CD4-positive, alpha-beta memory T cell (primary cell): ENCODE measurements around the gene IFIT5. TPM values are rescaled to one million over a fixed set of nuclear protein-coding genes. Genes with fewer than 3 reads are reported as not detected.

ENCODE experiments used
- CTCF ChIA-PET: fragments of 350-600 bp; sonication (Branson Sonifier 250); formaldehyde crosslinking; loops from one replicate; lab custom pipeline; 2021; ENCODE audit warnings: inconsistent platforms; ENCODE audit not compliant: partially characterized antibody; lab: Charles Lee
- POLR2A ChIA-PET: fragments of 350-600 bp; sonication (Branson Sonifier 250); formaldehyde crosslinking; loops from one replicate; lab custom pipeline; 2021; ENCODE audit not compliant: partially characterized antibody; lab: Charles Lee
- DNase-seq, 5 donors: peaks; one replicate each; pipeline versions ENCODE4 v3.0.0 to v3.0.0-alpha.2; 2020 to 2022; ENCODE audit warnings: mixed read lengths in 1 of 5
- H3K27ac ChIP-seq: one replicate; pipeline ENCODE4 v1.7.0; 2013; ENCODE audit warnings: low read depth, low read length
- H3K27me3 ChIP-seq: 2 replicates; pipeline ENCODE4 v1.7.0; 2013; ENCODE audit warnings: mild to moderate bottlenecking, low read length, moderate library complexity; ENCODE audit not compliant: insufficient read depth
- H3K36me3 ChIP-seq: 2 replicates; pipeline ENCODE4 v1.7.0; 2013; ENCODE audit warnings: mild to moderate bottlenecking, low read length, moderate library complexity; ENCODE audit not compliant: insufficient read depth
- H3K4me1 ChIP-seq: 2 replicates; pipeline ENCODE4 v1.7.0; 2013; ENCODE audit warnings: mild to moderate bottlenecking, low read length, moderate library complexity; ENCODE audit not compliant: insufficient read depth
- H3K4me3 ChIP-seq, 2 donors: one replicate each; pipeline ENCODE4 v1.7.0; 2013; ENCODE audit warnings: low read length in 2 of 2, mild to moderate bottlenecking in 1 of 2
- H3K9me3 ChIP-seq, 2 donors: one replicate each; pipeline ENCODE4 v1.7.0; 2013; ENCODE audit warnings: low read length in 2 of 2, control low read depth in 1 of 2; ENCODE audit not compliant: control insufficient read depth in 1 of 2
- H3K27ac Mint-ChIP-seq, 7 donors: one replicate each; pipeline ENCODE4 v1.8.0; 2020 to 2021; ENCODE audit warnings: mixed read lengths in 7 of 7, mild to moderate bottlenecking in 6 of 7, inconsistent platforms in 3 of 7, moderate library complexity in 3 of 7
- H3K27me3 Mint-ChIP-seq, 2 donors: one replicate each; pipeline ENCODE4 v1.8.0; 2020 to 2021; ENCODE audit warnings: mixed read lengths in 2 of 2
- H3K36me3 Mint-ChIP-seq, 2 donors: one replicate each; pipeline ENCODE4 v1.8.0; 2020 to 2021; ENCODE audit warnings: mixed read lengths in 2 of 2, inconsistent platforms in 1 of 2, mild to moderate bottlenecking in 1 of 2
- H3K4me1 Mint-ChIP-seq, 4 donors: one replicate each; pipeline ENCODE4 v1.8.0; 2020 to 2021; ENCODE audit warnings: mixed read lengths in 4 of 4, mild to moderate bottlenecking in 1 of 4
- H3K4me3 Mint-ChIP-seq, 8 donors: one replicate each; pipeline ENCODE4 v1.8.0; 2020 to 2021; ENCODE audit warnings: mixed read lengths in 8 of 8, mild to moderate bottlenecking in 7 of 8, moderate library complexity in 6 of 8, inconsistent platforms in 3 of 8
- H3K9me3 Mint-ChIP-seq, 8 donors: one replicate each; pipeline ENCODE4 v1.8.0; 2020 to 2021; ENCODE audit warnings: mixed read lengths in 8 of 8, mild to moderate bottlenecking in 5 of 8, inconsistent platforms in 3 of 8, moderate library complexity in 1 of 8
- intact Hi-C: fragments of 100-400 bp; cut with micrococcal nuclease; formaldehyde crosslinking; loops from one replicate; pipeline ENCODE4 v1.15.1; 2023
- polyA plus RNA-seq, 2 donors: library from polyadenylated mRNA; unstranded; fragments of 300-500 nt; fragmentation: Illumina TruSeq; gene quantifications; one replicate each; pipeline ENCODE4 v1.2.3, GENCODE V29; 2021
- total RNA-seq, 2 experiments: library from RNA; stranded (reverse); gene quantifications; one replicate each; pipeline ENCODE4 v1.2.3, GENCODE V29; 2021

IFIT5 gene
- total and polyA plus RNA-seq, 4 experiments from 2014 or later: 12.2 to 25.6 (median 19.1) TPM

DNA sequence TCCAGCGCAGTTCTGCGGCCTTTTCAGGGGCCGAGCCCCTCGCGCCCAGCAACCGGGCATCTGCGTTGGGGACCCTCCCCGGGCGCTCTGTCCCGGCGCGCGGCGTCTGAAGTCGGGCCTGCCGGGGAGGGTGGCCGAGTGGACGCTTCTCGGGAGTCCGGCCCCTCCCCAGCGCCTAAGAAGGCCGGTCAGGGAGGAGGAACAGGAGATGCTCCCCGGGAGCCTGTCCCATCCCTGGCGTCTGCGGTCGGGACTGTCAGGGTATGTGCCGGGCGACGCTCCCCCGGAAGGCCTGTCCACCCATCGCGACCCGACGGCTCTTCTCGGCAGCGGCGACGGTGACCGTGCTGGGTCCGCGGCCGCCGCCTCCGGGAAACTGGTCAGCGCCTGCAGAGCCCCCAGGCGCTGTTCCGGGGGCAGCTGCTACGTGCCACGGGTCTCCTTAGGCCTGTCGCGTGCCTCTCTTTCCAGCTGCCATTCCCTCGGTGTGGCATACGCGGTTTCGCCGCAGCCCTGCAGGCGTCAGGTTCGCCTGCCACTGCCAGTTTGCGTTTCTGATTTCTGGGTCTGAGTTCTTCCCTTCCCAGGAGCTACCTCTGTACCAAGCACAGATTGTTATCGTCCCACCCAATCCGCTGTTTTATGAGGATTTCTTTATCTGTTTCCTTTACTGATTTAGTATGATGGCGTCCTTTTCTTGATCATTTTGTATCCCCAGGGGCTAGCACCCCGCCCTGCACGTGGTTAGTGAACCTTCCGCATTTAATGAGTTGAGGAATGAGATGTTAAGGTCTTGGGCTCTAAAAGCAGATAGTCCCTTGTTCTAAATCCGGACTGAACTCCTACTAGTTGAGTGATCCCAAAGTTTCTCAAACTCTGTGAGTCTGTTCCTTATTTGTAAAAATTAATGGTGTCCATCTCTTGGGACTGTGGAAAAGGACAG lies 782 bp downstream of the IFIT5 start:
- intact Hi-C loops: loop anchor here (1.0 to 10.0 kb wide), 9 partner anchors 11 to 1600 kb away; partner anchors contain the start of genes ATAD1, FAS, IFIT1 and KIF20B
- POLR2A ChIA-PET: interaction anchor here (0.9 to 6.3 kb wide), 14 partner anchors 9 to 424 kb away, joined by 3 to 59 read pairs (median 6); partner anchors contain the start of genes FAS, IFIT1, IFIT2 and IFIT3
- no peaks in the 10 kb centered on the region for H3K27me3 Mint-ChIP-seq
- peaks cover 7% of the 10 kb centered on the region for H3K36me3 ChIP-seq
- H3K9me3 ChIP-seq: no peaks in the 10 kb centered on the region
- peak overlapping the region; percentile 93 to 96 (median 94) for H3K4me3 Mint-ChIP-seq
- peak overlapping the region; percentile 94 for H3K4me3 ChIP-seq
- H3K27ac Mint-ChIP-seq: peak overlapping the region; percentile 98 to 99 (median 98)
- H3K27me3 ChIP-seq: no peaks in the 10 kb centered on the region
- H3K4me1 Mint-ChIP-seq: peaks cover 44 to 83% (median 60%) of the 10 kb centered on the region in 4 donors
- peak; percentile 52 to 62 (median 57) for DNase-seq
- CTCF ChIA-PET: interaction anchor here (0.9 to 3.8 kb wide), 5 partner anchors 14 to 164 kb away, joined by 4 to 27 read pairs (median 7); partner anchors contain the start of genes IFIT1, IFIT2 and LIPA
- H3K27ac ChIP-seq: peak overlapping the region; percentile 91
- H3K9me3 Mint-ChIP-seq: peaks cover 0 to 3% (median 0%) of the 10 kb centered on the region in 8 donors
- peaks cover 4 to 33% of the 10 kb centered on the region in 2 donors for H3K36me3 Mint-ChIP-seq
- H3K4me1 ChIP-seq: peaks cover 63% of the 10 kb centered on the region

GRCh38 chr10:89416465-89416864 lies 2.1 kb downstream of the IFIT5 start:
- Mint-ChIP-seq H3K27ac (peak overlapping the region; percentile 79 to 99 (median 98)), H3K27me3 (no peaks in the 10 kb centered on the region), H3K4me1 (peaks cover 42 to 79% (median 59%) of the 10 kb centered on the region in 4 donors), H3K4me3 (peak overlapping the region; percentile 93 to 96 (median 94)), H3K9me3 (peaks cover 0 to 3% (median 0%) of the 10 kb centered on the region in 8 donors), H3K36me3 (peaks cover 12 to 45% of the 10 kb centered on the region in 2 donors)
- Histone ChIP-seq H3K4me1 (peaks cover 59% of the 10 kb centered on the region), H3K9me3 (no peaks in the 10 kb centered on the region), H3K27me3 (no peaks in the 10 kb centered on the region), H3K36me3 (peaks cover 7% of the 10 kb centered on the region), H3K4me3 (no peak overlapping the region), H3K27ac (no peak overlapping the region)
- intact Hi-C loops: loop anchor here (10.0 kb wide), 3 partner anchors 332 to 1602 kb away; partner anchors contain the start of genes ATAD1 and FAS
- no peak for DNase-seq
- CTCF ChIA-PET: interaction anchor here (1.2 kb wide), 1 partner anchor 10 kb away, joined by 3 read pairs; no protein-coding TSS in a partner anchor
- POLR2A ChIA-PET: interaction anchor here (1.2 to 6.3 kb wide), 2 partner anchors 115 to 285 kb away, joined by 8 to 53 read pairs; partner anchors contain the start of genes IFIT2 and KIF20B

- H3K27me3 ChIP-seq: no peaks in the 10 kb centered on the region
- CTCF ChIA-PET: interaction anchor here (0.7 to 1.6 kb wide), 8 partner anchors 8 to 143 kb away, joined by 3 to 5 read pairs (median 3); partner anchors contain the start of genes IFIT1 and IFIT2
- peak overlapping the region; percentile 9 to 84 (median 80) for H3K27ac Mint-ChIP-seq
- no peak overlapping the region for H3K27ac ChIP-seq
- peak in 3 of 5 donors; percentile 25 to 50 (median 36) for DNase-seq
- H3K4me3 Mint-ChIP-seq: peak overlapping the region in 7 of 8 donors; percentile 11 to 73 (median 40)
- intact Hi-C loops: loop anchor here (10.0 kb wide), 3 partner anchors 335 to 1605 kb away; partner anchors contain the start of genes ATAD1 and FAS
- H3K9me3 ChIP-seq: no peaks in the 10 kb centered on the region
- H3K27me3 Mint-ChIP-seq: no peaks in the 10 kb centered on the region
- H3K4me1 Mint-ChIP-seq: peaks cover 33 to 51% (median 42%) of the 10 kb centered on the region in 4 donors
- H3K4me1 ChIP-seq: peaks cover 45% of the 10 kb centered on the region
- H3K36me3 Mint-ChIP-seq: peaks cover 12 to 43% of the 10 kb centered on the region in 2 donors
- H3K36me3 ChIP-seq: peaks cover 7% of the 10 kb centered on the region
- no peaks in the 10 kb centered on the region for H3K9me3 Mint-ChIP-seq
- H3K4me3 ChIP-seq: no peak overlapping the region
- POLR2A ChIA-PET: interaction anchor here (1.2 to 6.3 kb wide), 5 partner anchors 11 to 429 kb away, joined by 3 to 53 read pairs (median 4); partner anchors contain the start of genes FAS, IFIT1, IFIT2 and LIPA
Observed at GRCh38 chr10:89419548-89419947, 5.2 kb downstream of the IFIT5 start.

- Mint-ChIP-seq H3K4me3 (peak overlapping the region in 2 of 8 donors; percentile 17 to 31), H3K27me3 (no peaks in the 10 kb centered on the region), H3K9me3 (no peaks in the 10 kb centered on the region), H3K36me3 (peaks cover 12 to 37% of the 10 kb centered on the region in 2 donors), H3K27ac (peak overlapping the region in 6 of 7 donors; percentile 5 to 71 (median 50)), H3K4me1 (peaks cover 27 to 41% (median 33%) of the 10 kb centered on the region in 4 donors)
- DNase-seq: no peak
- no peak overlapping the region for H3K27ac ChIP-seq
- H3K4me1 ChIP-seq: peaks cover 38% of the 10 kb centered on the region
- intact Hi-C loops: loop anchor here (10.0 kb wide), 1 partner anchor 374 kb away; no protein-coding TSS in a partner anchor
- CTCF ChIA-PET: interaction anchor here (1.1 kb wide), 1 partner anchor 141 kb away, joined by 3 read pairs; no protein-coding TSS in a partner anchor
- no peaks in the 10 kb centered on the region for H3K9me3 ChIP-seq
- H3K27me3 ChIP-seq: no peaks in the 10 kb centered on the region
- POLR2A ChIA-PET: no interaction called here
- H3K4me3 ChIP-seq: no peak overlapping the region
- peaks cover 7% of the 10 kb centered on the region for H3K36me3 ChIP-seq
Observed at GRCh38 chr10:89421018-89421476, 6.7 kb downstream of the IFIT5 start.

DNA sequence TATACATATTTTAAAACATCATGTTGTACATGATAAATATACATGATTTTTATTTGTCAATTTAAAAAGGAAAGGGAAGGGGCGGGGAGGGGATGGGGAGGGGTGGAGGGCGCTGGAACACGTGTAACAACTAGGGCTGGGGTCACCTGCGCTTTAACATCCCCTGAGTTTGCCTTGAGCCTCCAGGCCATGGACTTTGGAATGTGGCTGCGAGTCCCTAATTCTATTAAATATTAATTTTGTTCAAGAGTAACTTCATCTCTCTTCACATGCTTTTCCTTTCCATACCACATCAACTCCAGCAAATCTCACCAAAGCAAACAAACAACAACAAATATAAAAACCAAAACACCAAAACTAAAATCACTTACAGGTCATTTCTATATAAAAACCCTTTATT lies 10.6 kb downstream of the IFIT5 start:
- no peaks in the 10 kb centered on the region for H3K9me3 Mint-ChIP-seq
- POLR2A ChIA-PET: no interaction called here

GRCh38 chr10:89426230-89426868 lies 12.0 kb downstream of the IFIT5 start:
- Histone ChIP-seq H3K4me1 (no peaks in the 10 kb centered on the region), H3K36me3 (no peaks in the 10 kb centered on the region), H3K27ac (no peak overlapping the region), H3K27me3 (no peaks in the 10 kb centered on the region), H3K9me3 (no peaks in the 10 kb centered on the region), H3K4me3 (no peak overlapping the region)
- Mint-ChIP-seq H3K4me1 (peaks cover 0 to 2% (median 1%) of the 10 kb centered on the region in 4 donors), H3K36me3 (peaks cover under 1 to 8% of the 10 kb centered on the region in 2 donors), H3K4me3 (no peak overlapping the region), H3K27me3 (peaks cover 0 to 3% of the 10 kb centered on the region in 2 donors), H3K9me3 (no peaks in the 10 kb centered on the region), H3K27ac (no peak overlapping the region)
- CTCF ChIA-PET: interaction anchor here (0.7 to 1.4 kb wide), 4 partner anchors 9 to 1361 kb away, joined by 3 to 4 read pairs (median 3); no protein-coding TSS in a partner anchor
- POLR2A ChIA-PET: no interaction called here
- intact Hi-C loops: loop anchor here (1.0 to 10.0 kb wide), 4 partner anchors 12 to 1361 kb away; partner anchors contain the start of gene IFIT5
- DNase-seq: peak in 3 of 5 donors; percentile 21 to 35 (median 28)

More for the DNA sequence above, 10.6 kb downstream of the IFIT5 start:
- peaks cover 0 to 3% of the 10 kb centered on the region in 2 donors for H3K27me3 Mint-ChIP-seq
- Histone ChIP-seq H3K36me3 (no peaks in the 10 kb centered on the region), H3K4me3 (no peak overlapping the region), H3K27me3 (no peaks in the 10 kb centered on the region), H3K27ac (no peak overlapping the region), H3K9me3 (no peaks in the 10 kb centered on the region), H3K4me1 (no peaks in the 10 kb centered on the region)
- DNase-seq: no peak
- H3K4me1 Mint-ChIP-seq: peaks cover 4 to 13% (median 7%) of the 10 kb centered on the region in 4 donors
- peaks cover 8 to 19% of the 10 kb centered on the region in 2 donors for H3K36me3 Mint-ChIP-seq
- CTCF ChIA-PET: interaction anchor here (1.2 kb wide), 1 partner anchor 1363 kb away, joined by 3 read pairs; no protein-coding TSS in a partner anchor
- no peak overlapping the region for H3K4me3 Mint-ChIP-seq
- intact Hi-C loops: loop anchor here (5.0 to 10.0 kb wide), 2 partner anchors 370 to 1362 kb away; no protein-coding TSS in a partner anchor
- H3K27ac Mint-ChIP-seq: no peak overlapping the region
